Stimulated activated CD4-positive, alpha-beta T cell treated with anti-CD3 and anti-CD28 coated beads, Interleukin-12 subunit alpha, Interleukin-12 subunit beta, amount 100 ng/mL, for 4 hours (primary cell): Measurements from ENCODE around the gene SYTL4.

ENCODE experiments used
- DNase-seq: peaks from one replicate; pipeline ENCODE4 v3.0.0-alpha.2; 2020

Gene SYTL4

GRCh38 chrX:100687546-100687945 lies 44.4 kb downstream of the SYTL4 start:
- DNase-seq, result no peak

- peak; percentile 3 for DNase-seq
Observed at GRCh38 chrX:100687128-100687527, 44.8 kb downstream of the SYTL4 start.

- DNase-seq, result no peak
Observed at GRCh38 chrX:100685997-100686305, 46.0 kb downstream of the SYTL4 start.

GRCh38 chrX:100685284-100685996 lies 46.5 kb downstream of the SYTL4 start:
- peak; percentile 39 for DNase-seq

GRCh38 chrX:100682939-100683338 lies 49.0 kb downstream of the SYTL4 start:
- DNase-seq, result no peak

- DNase-seq, result no peak
Observed at GRCh38 chrX:100681599-100681998, 50.3 kb downstream of the SYTL4 start.

GRCh38 chrX:100680756-100681155 lies 51.2 kb downstream of the SYTL4 start:
- no peak for DNase-seq

- no peak for DNase-seq
Observed at GRCh38 chrX:100677611-100678181, 54.2 kb downstream of the SYTL4 start.

- no peak for DNase-seq
Observed at GRCh38 chrX:100674705-100675104, 57.2 kb downstream of the SYTL4 start.

- DNase-seq, result no peak
Observed at GRCh38 chrX:100673397-100673953, 58.4 kb downstream of the SYTL4 start.

GRCh38 chrX:100672966-100673365 lies 59.0 kb downstream of the SYTL4 start:
- DNase-seq, result no peak

GRCh38 chrX:100663642-100664041 lies 68.3 kb downstream of the SYTL4 start:
- no peak for DNase-seq

GRCh38 chrX:100662796-100663195 lies 69.1 kb downstream of the SYTL4 start:
- DNase-seq, result no peak

GRCh38 chrX:100662170-100662569 lies 69.8 kb downstream of the SYTL4 start:
- no peak for DNase-seq

GRCh38 chrX:100659431-100660137 lies 72.3 kb downstream of the SYTL4 start:
- DNase-seq, result no peak

GRCh38 chrX:100658941-100659381 lies 73.0 kb downstream of the SYTL4 start:
- DNase-seq, result no peak

- DNase-seq, result no peak
Observed at GRCh38 chrX:100654261-100654660, 77.7 kb downstream of the SYTL4 start.

GRCh38 chrX:100652266-100652665 lies 79.7 kb downstream of the SYTL4 start:
- DNase-seq, result no peak

- DNase-seq, result no peak
Observed at GRCh38 chrX:100650841-100651240, 81.1 kb downstream of the SYTL4 start.

- no peak for DNase-seq
Observed at GRCh38 chrX:100649550-100650356, 82.2 kb downstream of the SYTL4 start.

- no peak for DNase-seq
Observed at GRCh38 chrX:100648458-100649417, 83.2 kb downstream of the SYTL4 start.

GRCh38 chrX:100647739-100648138 lies 84.2 kb downstream of the SYTL4 start:
- DNase-seq, result no peak
